Neural cell (in vitro differentiated cells): ENCODE measurements around the gene TMEM220.

Experiments
- MXI1 ChIP-seq: fragments of 450-650 bp; conservative IDR thresholded peaks from 2 replicates; pipeline ENCODE4 v1.6.1; 2014; ENCODE audit warnings: antibody characterized with exemption, mild to moderate bottlenecking; ENCODE audit not compliant: poor library complexity, severe bottlenecking
- POLR2AphosphoS5 ChIP-seq: IDR thresholded peaks from 2 replicates; pipeline ENCODE4 v1.6.1; 2012
- TF ChIP-seq, protein P1 (sequence below): fragments of 450-650 bp; IDR thresholded peaks from 2 replicates; pipeline ENCODE4 v1.5.1; 2014; ENCODE audit warnings: antibody characterized with exemption, mild to moderate bottlenecking, moderate library complexity; ENCODE audit not compliant: poor library complexity, severe bottlenecking

- TF ChIP-seq, protein P1, sequence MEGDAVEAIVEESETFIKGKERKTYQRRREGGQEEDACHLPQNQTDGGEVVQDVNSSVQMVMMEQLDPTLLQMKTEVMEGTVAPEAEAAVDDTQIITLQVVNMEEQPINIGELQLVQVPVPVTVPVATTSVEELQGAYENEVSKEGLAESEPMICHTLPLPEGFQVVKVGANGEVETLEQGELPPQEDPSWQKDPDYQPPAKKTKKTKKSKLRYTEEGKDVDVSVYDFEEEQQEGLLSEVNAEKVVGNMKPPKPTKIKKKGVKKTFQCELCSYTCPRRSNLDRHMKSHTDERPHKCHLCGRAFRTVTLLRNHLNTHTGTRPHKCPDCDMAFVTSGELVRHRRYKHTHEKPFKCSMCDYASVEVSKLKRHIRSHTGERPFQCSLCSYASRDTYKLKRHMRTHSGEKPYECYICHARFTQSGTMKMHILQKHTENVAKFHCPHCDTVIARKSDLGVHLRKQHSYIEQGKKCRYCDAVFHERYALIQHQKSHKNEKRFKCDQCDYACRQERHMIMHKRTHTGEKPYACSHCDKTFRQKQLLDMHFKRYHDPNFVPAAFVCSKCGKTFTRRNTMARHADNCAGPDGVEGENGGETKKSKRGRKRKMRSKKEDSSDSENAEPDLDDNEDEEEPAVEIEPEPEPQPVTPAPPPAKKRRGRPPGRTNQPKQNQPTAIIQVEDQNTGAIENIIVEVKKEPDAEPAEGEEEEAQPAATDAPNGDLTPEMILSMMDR, result no peak
- TF ChIP-seq MXI1 (no peak), POLR2AphosphoS5 (no peak)
Measured at GRCh38 chr17:10744501-10745000, 14.7 kb upstream of the TMEM220 start.
